Adrenal gland (tissue), 12 donors: Measurements from ENCODE around the gene MATN3. TPM values are rescaled to one million over a fixed set of nuclear protein-coding genes. Genes with fewer than 3 reads are reported as not detected.

ENCODE experiments used
- DNase-seq, 7 donors: peaks; one replicate each; pipeline ENCODE4 v3.0.0-alpha.2; 2019 to 2020
- H3K27ac ChIP-seq, 5 donors: fragments of 200-600 bp; sonication (generic) in 4 of 5; 1 replicate in 3 of 5; 2 replicates in 2 of 5; pipeline versions ENCODE4 v1.5.1 to v1.8.0; 2016 to 2020; ENCODE audit warnings: mild to moderate bottlenecking in 1 of 5
- H3K27me3 ChIP-seq: fragments of 200-600 bp; 2 replicates; pipeline ENCODE4 v1.8.0; 2021
- H3K36me3 ChIP-seq, 2 donors: fragments of 200-600 bp; replicated peaks in 1 of 2; 1 replicate in 1 of 2; 2 replicates in 1 of 2; pipeline versions ENCODE4 v1.5.1 to v1.8.0; 2018 to 2022
- H3K4me1 ChIP-seq, 2 donors: fragments of 200-600 bp; replicated peaks in 1 of 2; 1 replicate in 1 of 2; 2 replicates in 1 of 2; pipeline versions ENCODE4 v1.5.1 to v1.8.0; 2018 to 2021
- H3K4me3 ChIP-seq, 4 donors: fragments of 200-600 bp; sonication (generic) in 3 of 4; one replicate each; pipeline ENCODE4 v1.5.1; 2016 to 2018
- H3K9me3 ChIP-seq, 3 donors: fragments of 200-600 bp; sonication (generic) in 1 of 3; replicated peaks in 1 of 3; 1 replicate in 2 of 3; 2 replicates in 1 of 3; pipeline versions ENCODE4 v1.5.1 to v1.8.0; 2016 to 2021
- POLR2A ChIP-seq, 2 donors: fragments of 450-650 bp; IDR thresholded peaks; one replicate each; pipeline ENCODE4 v1.6.1; 2017; ENCODE audit warnings: antibody characterized with exemption in 2 of 2, mild to moderate bottlenecking in 2 of 2, moderate library complexity in 1 of 2
- WGBS, 4 donors: extraction: QIAGEN DNeasy Blood & Tissue Kit in 2 of 4; methylation state at CpG; one replicate each; pipeline versions ENCODE4 v1.1.5 to v1.1.7; 2013 to 2017; 5-methylcytosine and 5-hydroxymethylcytosine counted together
- intact Hi-C, 2 donors: fragments of 100-400 bp; cut with DNase I; formaldehyde crosslinking; loops; one replicate each; pipeline versions ENCODE4 v1.14.1 to v1.15.0; 2022 to 2023
- polyA plus RNA-seq, 3 donors: library from polyadenylated mRNA; stranded (reverse); fragments of 200-250 nt in 2 of 3; fragments of 350-450 nt in 1 of 3; fragmentation: Illumina TruSeq in 1 of 3; extraction: RNeasy Lipid Tissue Mini Kit (QIAGEN cat#74804) in 1 of 3; gene quantifications; one replicate each; pipeline ENCODE4 v1.2.3, GENCODE V29; 2013 to 2014
- total RNA-seq, 9 donors: library from RNA; depleted of rRNA in 4 of 9; stranded (reverse); fragments of >200 nt in 4 of 9; fragments of 120-200 nt in 1 of 9; fragmentation: NEBNext Ultra II Directional in 1 of 9; extraction: Animal tissue kit (Norgen Biotek cat#: 25700) in 1 of 9; gene quantifications; one replicate each; pipeline versions ENCODE4 v1.1.0 to v1.2.4, GENCODE V29; 2013 to 2023
- TF ChIP-seq, protein P1 (sequence below), 6 experiments: fragments of 450-650 bp in 4 of 6; fragments of 200-600 bp in 2 of 6; sonication (generic) in 1 of 6; IDR thresholded peaks; 1 replicate in 5 of 6; 2 replicates in 1 of 6; pipeline versions ENCODE4 v1.5.1 to v1.8.0; 2016 to 2021; ENCODE audit warnings: antibody characterized with exemption in 6 of 6, mild to moderate bottlenecking in 2 of 6, moderate library complexity in 1 of 6
- donor health status: healthy with polysubstance abuse.
- donor health status: Bipolar disorder and iron deficiency.
- donor health status: DM: yes; HTN: yes; CAD: no.
- donor health status: DM: no; HTN: no; CAD: no.
- donor health status: DM: no; HTN: no; CAD: no.
- donor health status: DM: yes; HTN: yes; CAD: no.

MATN3 gene
- total and polyA plus RNA-seq, 12 donors = 0.14 to 2.4 (median 0.77) TPM; not detected in 1

- peak within 1 kb of the TSS; percentile 27 to 84 (median 68) for H3K4me3 ChIP-seq
- no peaks in the 10 kb centered on the region for H3K27me3 ChIP-seq
- no peaks in the 10 kb centered on the region for H3K36me3 ChIP-seq
- peak within 1 kb of the TSS in 3 of 5 donors; percentile 22 to 61 (median 29) for H3K27ac ChIP-seq
- peaks cover 6 to 17% of the 10 kb centered on the region in 2 donors for H3K4me1 ChIP-seq
- H3K9me3 ChIP-seq = no peaks in the 10 kb centered on the region
- intact Hi-C loops = no loop called here
- DNase-seq = peak; percentile 88 to 96 (median 94)
- peak; percentile 20 to 65 for TF ChIP-seq POLR2A (IDR thresholded peaks at IDR 0.05)
- TF ChIP-seq, protein P1, sequence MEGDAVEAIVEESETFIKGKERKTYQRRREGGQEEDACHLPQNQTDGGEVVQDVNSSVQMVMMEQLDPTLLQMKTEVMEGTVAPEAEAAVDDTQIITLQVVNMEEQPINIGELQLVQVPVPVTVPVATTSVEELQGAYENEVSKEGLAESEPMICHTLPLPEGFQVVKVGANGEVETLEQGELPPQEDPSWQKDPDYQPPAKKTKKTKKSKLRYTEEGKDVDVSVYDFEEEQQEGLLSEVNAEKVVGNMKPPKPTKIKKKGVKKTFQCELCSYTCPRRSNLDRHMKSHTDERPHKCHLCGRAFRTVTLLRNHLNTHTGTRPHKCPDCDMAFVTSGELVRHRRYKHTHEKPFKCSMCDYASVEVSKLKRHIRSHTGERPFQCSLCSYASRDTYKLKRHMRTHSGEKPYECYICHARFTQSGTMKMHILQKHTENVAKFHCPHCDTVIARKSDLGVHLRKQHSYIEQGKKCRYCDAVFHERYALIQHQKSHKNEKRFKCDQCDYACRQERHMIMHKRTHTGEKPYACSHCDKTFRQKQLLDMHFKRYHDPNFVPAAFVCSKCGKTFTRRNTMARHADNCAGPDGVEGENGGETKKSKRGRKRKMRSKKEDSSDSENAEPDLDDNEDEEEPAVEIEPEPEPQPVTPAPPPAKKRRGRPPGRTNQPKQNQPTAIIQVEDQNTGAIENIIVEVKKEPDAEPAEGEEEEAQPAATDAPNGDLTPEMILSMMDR (IDR thresholded peaks at IDR 0.05) = peak in 1 of 6 experiments; percentile 5
- WGBS, 4 donors = 0 to 1% (median 0%) methylated on average over 12 to 70 of the region's 70 CpGs
Observed at GRCh38 chr2:19989667-19990415, 22.6 kb downstream of the MATN3 start, which contains the start of gene WDR35. Gene WDR35, minus strand, starts transcription at chr2:19990105. Its CDS starts 90 bp downstream, at chr2:19990015.

DNA sequence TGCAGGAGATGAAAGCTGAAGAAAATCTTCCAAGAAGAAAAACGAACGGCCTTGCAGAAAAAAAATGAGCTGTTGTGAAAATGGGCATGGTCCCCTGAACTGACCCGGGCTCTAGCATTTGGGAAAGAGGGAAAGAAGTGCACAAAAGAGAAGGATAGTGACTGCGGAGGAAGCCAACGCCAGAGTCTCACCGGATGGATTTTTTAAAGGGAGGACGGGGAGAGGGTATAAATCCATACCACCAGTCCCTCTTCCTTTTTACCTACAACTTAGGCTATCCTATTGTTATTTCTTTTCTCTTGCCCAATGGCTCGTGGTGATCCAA is 23.2 kb downstream of the MATN3 start:
- intact Hi-C loops = no loop called here
- no peak for DNase-seq
- TF ChIP-seq POLR2A (IDR thresholded peaks at IDR 0.05) = no peak
- TF ChIP-seq, protein P1 (IDR thresholded peaks at IDR 0.05) = no peak
- H3K9me3 ChIP-seq = no peaks in the 10 kb centered on the region
- 3 to 7% (median 4%) methylated on average over 8 of the region's 8 CpGs for WGBS, 4 donors
- no peaks in the 10 kb centered on the region for H3K36me3 ChIP-seq
- peaks cover 6 to 17% of the 10 kb centered on the region in 2 donors for H3K4me1 ChIP-seq
- H3K4me3 ChIP-seq = peak overlapping the region in 3 of 4 donors; percentile 62 to 84 (median 75)
- H3K27me3 ChIP-seq = no peaks in the 10 kb centered on the region
- peak overlapping the region in 3 of 5 donors; percentile 20 to 61 (median 29) for H3K27ac ChIP-seq

GRCh38 chr2:19988600-19988999 is 23.9 kb downstream of the MATN3 start:
- peak overlapping the region in 1 of 4 donors; percentile 75 for H3K4me3 ChIP-seq
- intact Hi-C loops = no loop called here
- DNase-seq = no peak
- H3K36me3 ChIP-seq = no peaks in the 10 kb centered on the region
- H3K9me3 ChIP-seq = no peaks in the 10 kb centered on the region
- TF ChIP-seq, protein P1 (IDR thresholded peaks at IDR 0.05) = no peak
- no peak for TF ChIP-seq POLR2A (IDR thresholded peaks at IDR 0.05)
- no peaks in the 10 kb centered on the region for H3K27me3 ChIP-seq
- H3K4me1 ChIP-seq = peaks cover 6 to 17% of the 10 kb centered on the region in 2 donors
- H3K27ac ChIP-seq = no peak overlapping the region
- WGBS, 4 donors = 49 to 69% (median 57%) methylated on average over 2 of the region's 2 CpGs

DNA sequence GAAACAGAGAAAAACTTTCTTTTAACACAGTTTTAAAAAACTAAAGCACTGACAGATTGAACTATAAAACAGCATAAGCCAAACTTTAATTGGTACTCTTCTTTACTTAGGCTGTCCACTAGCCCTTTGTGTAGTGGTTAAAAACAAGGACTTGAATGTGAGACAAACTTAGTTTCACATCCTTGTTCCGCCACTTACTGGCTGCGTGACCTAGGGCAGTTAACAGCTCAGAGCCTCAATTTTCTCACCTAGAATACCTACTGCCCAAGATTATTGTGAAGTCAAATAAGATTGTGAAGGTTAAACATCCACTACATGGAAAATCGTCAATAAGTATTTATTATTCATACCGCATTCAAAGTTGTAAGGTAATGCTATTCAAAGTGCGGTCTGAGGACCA is 24.5 kb downstream of the MATN3 start:
- no peak for TF ChIP-seq POLR2A (IDR thresholded peaks at IDR 0.05)
- TF ChIP-seq, protein P1 (IDR thresholded peaks at IDR 0.05) = no peak
- Histone ChIP-seq H3K27me3 (no peaks in the 10 kb centered on the region), H3K9me3 (no peaks in the 10 kb centered on the region), H3K27ac (no peak overlapping the region), H3K4me1 (peaks cover 6 to 17% of the 10 kb centered on the region in 2 donors), H3K36me3 (no peaks in the 10 kb centered on the region), H3K4me3 (no peak overlapping the region)
- intact Hi-C loops = no loop called here
- WGBS, 4 donors = 90 to 95% (median 94%) methylated on average over 5 of the region's 5 CpGs
- DNase-seq = no peak
